GM12878 (cell line): ENCODE results near the gene EIF2A. TPM values are rescaled to one million over a fixed set of nuclear protein-coding genes. Genes with fewer than 3 reads are reported as not detected.
A peak's percentile ranks its signal among the peaks of the same experiment; 100 is the strongest.

ENCODE experiments used
- ATAC-seq: fragments of 200-7000 bp; cut with Tn5 transposase; 3 replicates; pipeline ENCODE4 v1.9.1; 2020; ENCODE audit warnings: mild to moderate bottlenecking, moderate library complexity
- BruUV-seq: library from RNA; stranded (reverse); fragments of 400-500 nt; replicated peaks from 2 replicates; lab custom pipeline; 2021; lab: Mats Ljungman, UMichigan
- CTCF ChIA-PET: fragments of 300-600 bp; sonication (Branson Sonifier 250); formaldehyde crosslinking; extraction: SDS; loops from one replicate; lab custom pipeline; 2021; ENCODE audit warnings: inconsistent platforms; lab: Yijun Ruan, JAX
- POLR2A ChIA-PET: fragments of 350-600 bp; formaldehyde crosslinking; extraction: SDS; loops from one replicate; lab custom pipeline; 2021; ENCODE audit warnings: inconsistent platforms; lab: Charles Lee
- RAD21 ChIA-PET: fragments of 300-600 bp; sonication (Branson Sonifier 250); formaldehyde crosslinking; loops from one replicate; lab custom pipeline; 2023; ENCODE audit warnings: antibody characterized with exemption; ENCODE audit not compliant: unreplicated experiment; lab: Charles Lee
- SMC1A ChIA-PET: fragments of 300-600 bp; sonication (Branson Sonifier 250); formaldehyde crosslinking; loops from one replicate; lab custom pipeline; 2023; ENCODE audit not compliant: unreplicated experiment, uncharacterized antibody; lab: Charles Lee
- DNase-seq: peaks from one replicate; pipeline ENCODE4 v3.0.0-alpha.2; 2011; ENCODE audit warnings: low read depth, low spot score
- FAIRE-seq: peaks from 3 replicates; lab custom pipeline; 2011; peaks lifted over from hg19 to GRCh38; lab: Jason Lieb, UNC
- H2AFZ ChIP-seq: 2 replicates; pipeline ENCODE4 v1.6.0; 2011; ENCODE audit warnings: low read depth, low read length, control low read depth; ENCODE audit not compliant: control insufficient read depth
- H3K27ac ChIP-seq: 2 replicates; pipeline ENCODE4 v1.5.1; 2011; ENCODE audit warnings: control low read depth; ENCODE audit not compliant: control insufficient read depth, insufficient read depth
- H3K27me3 ChIP-seq, 2 experiments: replicated peaks in 1 of 2; 2 replicates each; pipeline versions ENCODE4 v1.6.0 to v1.6.1; 2011; ENCODE audit warnings: low read length in 1 of 2; ENCODE audit not compliant: control insufficient read depth in 2 of 2, insufficient read depth in 2 of 2
- H3K36me3 ChIP-seq, 2 experiments: 2 replicates each; pipeline ENCODE4 v1.5.1; 2011; ENCODE audit warnings: low read length in 1 of 2; ENCODE audit not compliant: control insufficient read depth in 2 of 2, insufficient read depth in 2 of 2
- H3K4me1 ChIP-seq: 2 replicates; pipeline ENCODE4 v1.6.1; 2011; ENCODE audit warnings: mild to moderate bottlenecking, low read length, moderate library complexity, mixed read lengths; ENCODE audit not compliant: control insufficient read depth, insufficient read depth
- H3K4me2 ChIP-seq: 2 replicates; pipeline ENCODE4 v1.6.0; 2011; ENCODE audit warnings: control low read depth; ENCODE audit not compliant: control insufficient read depth, insufficient read depth
- H3K4me3 ChIP-seq: fragments of 200-600 bp; sonication (generic); 2 replicates; pipeline ENCODE4 v1.5.1; 2016
- H3K79me2 ChIP-seq: 2 replicates; pipeline ENCODE4 v1.6.0; 2011; ENCODE audit warnings: low read length; ENCODE audit not compliant: control insufficient read depth, insufficient read depth
- H3K9ac ChIP-seq: 2 replicates; pipeline ENCODE4 v1.8.0; 2011; ENCODE audit warnings: low read length, control low read depth, mixed read lengths; ENCODE audit not compliant: control insufficient read depth, insufficient read depth
- H3K9me3 ChIP-seq: replicated peaks from 3 replicates; pipeline ENCODE4 v1.5.1; 2011; ENCODE audit warnings: mild to moderate bottlenecking, low read length; ENCODE audit not compliant: control insufficient read depth, insufficient read depth
- H4K20me1 ChIP-seq: 2 replicates; pipeline ENCODE4 v1.6.0; 2011; ENCODE audit not compliant: control insufficient read depth, insufficient read depth
- EGR1 ChIP-seq, 2 experiments: IDR thresholded peaks; 1 replicate in 1 of 2; 2 replicates in 1 of 2; pipeline ENCODE4 v1.6.1; 2011 to 2012; ENCODE audit warnings: low read depth in 2 of 2, low read length in 2 of 2, borderline replicate concordance in 1 of 2, mild to moderate bottlenecking in 1 of 2, moderate library complexity in 1 of 2
- NFYB ChIP-seq: IDR thresholded peaks from 2 replicates; pipeline ENCODE4 v1.6.1; 2011; ENCODE audit warnings: low read depth, mild to moderate bottlenecking, low read length, improper control_type of control experiment, moderate library complexity; ENCODE audit not compliant: insufficient read depth
- POLR2A ChIP-seq: IDR thresholded peaks from 2 replicates; pipeline ENCODE4 v1.6.1; 2011; ENCODE audit warnings: low read depth, mild to moderate bottlenecking, low read length
- SMAD5 ChIP-seq: IDR thresholded peaks from 2 replicates; pipeline ENCODE4 v1.6.1; 2016; ENCODE audit warnings: antibody characterized with exemption, low read depth
- YBX1 ChIP-seq: fragments of 450-650 bp; IDR thresholded peaks from 2 replicates; pipeline ENCODE4 v1.6.1; 2016; ENCODE audit warnings: antibody characterized with exemption
- WGBS: methylation state at CpG from one replicate; pipeline ENCODE4 v1.1.6; 2016; ENCODE audit warnings: low lambda C conversion rate; ENCODE audit not compliant: insufficient replicate concordance, insufficient coverage; ENCODE audit errors: missing lambda C conversion rate; 5-methylcytosine and 5-hydroxymethylcytosine counted together
- in situ Hi-C: fragments of 300-500 bp; cut with MboI; formaldehyde crosslinking; loops from 9 replicates; pipeline ENCODE4 v1.14.3; 2018; ENCODE audit warnings: mixed read lengths
- intact Hi-C: fragments of 100-400 bp; cut with micrococcal nuclease; formaldehyde crosslinking; loops from one replicate; pipeline ENCODE4 v1.14.2; 2022; ENCODE audit not compliant: unreplicated experiment
- polyA plus RNA-seq, 11 experiments: library from polyadenylated mRNA; depleted of rRNA in 4 of 11; unstranded in 6 of 11; stranded (reverse) in 5 of 11; fragments of >200 nt; fragmentation: Nextera tagmentation in 4 of 11; fragmentation: Illumina TruSeq in 1 of 11; extraction: Ambion mirVana in 4 of 11; extraction: Trizol in 1 of 11; gene quantifications; 1 replicate in 1 of 11; 2 replicates in 10 of 11; pipeline versions ENCODE4 v1.2.1 to v1.2.3, GENCODE V29; 2011 to 2016; ENCODE audit warnings: inconsistent platforms in 2 of 11, missing spikeins in 2 of 11, low read depth in 1 of 11
- total RNA-seq, 4 experiments: library from RNA; depleted of rRNA in 3 of 4; stranded (reverse); fragments of >200 nt in 3 of 4; fragmentation: Illumina TruSeq in 1 of 4; extraction: Trizol in 1 of 4; gene quantifications; 2 replicates each; pipeline versions ENCODE4 v1.2.1 to v1.2.3, GENCODE V29; 2013 to 2021
- TF ChIP-seq, protein P1 (sequence below): fragments of 450-650 bp; formaldehyde crosslinking; IDR thresholded peaks from 2 replicates; pipeline ENCODE4 v1.4.0; 2022; ENCODE audit warnings: mild to moderate bottlenecking, moderate library complexity

The EIF2A gene
- total and polyA plus RNA-seq, 10 of the 15 experiments (the other 5 are each of a cell fraction or from before 2014, with no cell fraction given): 85.4 to 211 (median 136) TPM

GRCh38 chr3:150535204-150535603, 11.4 kb upstream of the EIF2A start (continued):
- no peak for TF ChIP-seq YBX1
- TF ChIP-seq NFYB: no peak
- no peak for TF ChIP-seq SMAD5
- TF ChIP-seq, all 136 proteins: peak for 0

GRCh38 chr3:150538324-150539208, 8.0 kb upstream of the EIF2A start:
- SMC1A ChIA-PET: interaction anchor here (0.7 to 2.2 kb wide), 8 partner anchors 13 to 227 kb away, joined by 3 to 6 read pairs (median 3); partner anchors contain the start of gene ERICH6
- peaks cover 0 to 4% of the 10 kb centered on the region in 2 experiments; a peak in 1 of 4 replicates for H3K36me3 ChIP-seq
- intact Hi-C loops (no loop called here), in situ Hi-C loops (loop anchor here (5.0 to 25.0 kb wide), 2 partner anchors 329 to 599 kb away; no protein-coding TSS in a partner anchor)
- no peaks in the 10 kb centered on the region for H3K27me3 ChIP-seq
- peak; percentile 12; the same call in 2 of the 3 replicates for ATAC-seq
- H3K4me2 ChIP-seq: no peak overlapping the region
- RAD21 ChIA-PET: no interaction called here
- peaks cover 10% of the 10 kb centered on the region for H3K79me2 ChIP-seq
- no peak for FAIRE-seq
- H3K27ac ChIP-seq: no peak overlapping the region
- H2AFZ ChIP-seq: no peak overlapping the region
- POLR2A ChIA-PET: interaction anchor here (1.7 kb wide), 1 partner anchor 13 kb away, joined by 3 read pairs; no protein-coding TSS in a partner anchor
- CTCF ChIA-PET: interaction anchor here (0.6 to 3.6 kb wide), 3 partner anchors 11 to 103 kb away, joined by 3 to 16 read pairs (median 6); no protein-coding TSS in a partner anchor
- no peak for DNase-seq
- no peak overlapping the region for H3K4me3 ChIP-seq
- BruUV-seq: no TSS peak
- no peaks in the 10 kb centered on the region for H3K9me3 ChIP-seq
- no peaks in the 10 kb centered on the region; the same call in 1 of the 2 replicates for H4K20me1 ChIP-seq
- H3K4me1 ChIP-seq: no peaks in the 10 kb centered on the region
- no peak overlapping the region for H3K9ac ChIP-seq
- 95% methylated on average over 10 of the region's 10 CpGs for WGBS
- TF ChIP-seq POLR2A (peak; percentile 56; the same call in 1 of the 2 replicates), EGR1 (IDR thresholded peaks at IDR 0.05; ENCODE audit: borderline replicate concordance in 1 of 2, low read depth in 2 of 2, low read length in 2 of 2) (no peak)
- TF ChIP-seq, protein P1, sequence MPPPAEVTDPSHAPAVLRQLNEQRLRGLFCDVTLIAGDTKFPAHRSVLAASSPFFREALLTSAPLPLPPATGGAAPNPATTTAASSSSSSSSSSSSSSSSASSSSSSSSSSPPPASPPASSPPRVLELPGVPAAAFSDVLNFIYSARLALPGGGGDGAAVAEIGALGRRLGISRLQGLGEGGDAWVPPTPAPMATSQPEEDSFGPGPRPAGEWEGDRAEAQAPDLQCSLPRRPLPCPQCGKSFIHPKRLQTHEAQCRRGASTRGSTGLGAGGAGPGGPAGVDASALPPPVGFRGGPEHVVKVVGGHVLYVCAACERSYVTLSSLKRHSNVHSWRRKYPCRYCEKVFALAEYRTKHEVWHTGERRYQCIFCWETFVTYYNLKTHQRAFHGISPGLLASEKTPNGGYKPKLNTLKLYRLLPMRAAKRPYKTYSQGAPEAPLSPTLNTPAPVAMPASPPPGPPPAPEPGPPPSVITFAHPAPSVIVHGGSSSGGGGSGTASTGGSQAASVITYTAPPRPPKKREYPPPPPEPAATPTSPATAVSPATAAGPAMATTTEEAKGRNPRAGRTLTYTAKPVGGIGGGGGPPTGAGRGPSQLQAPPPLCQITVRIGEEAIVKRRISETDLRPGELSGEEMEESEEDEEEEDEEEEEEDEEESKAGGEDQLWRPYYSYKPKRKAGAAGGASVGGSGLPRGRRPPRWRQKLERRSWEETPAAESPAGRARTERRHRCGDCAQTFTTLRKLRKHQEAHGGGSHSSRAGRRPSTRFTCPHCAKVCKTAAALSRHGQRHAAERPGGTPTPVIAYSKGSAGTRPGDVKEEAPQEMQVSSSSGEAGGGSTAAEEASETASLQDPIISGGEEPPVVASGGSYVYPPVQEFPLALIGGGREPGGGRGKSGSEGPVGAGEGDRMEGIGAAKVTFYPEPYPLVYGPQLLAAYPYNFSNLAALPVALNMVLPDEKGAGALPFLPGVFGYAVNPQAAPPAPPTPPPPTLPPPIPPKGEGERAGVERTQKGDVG (CRISPR knock-in tag): no peak
- TF ChIP-seq, all 136 proteins: peak for 1
